ENCODE results near the gene ACOT7.

Gene ACOT7

GRCh38 chr1:6295910-6296309 lies 97.7 kb downstream of the ACOT7 start:
- DNase-seq, result no peak
- Histone ChIP-seq H3K9me2 (replicated peaks; ENCODE audit: insufficient read depth, low read length) (no peaks in the 10 kb centered on the region), H3K4me3 (ENCODE audit: low read length) (no peak overlapping the region), H2AFZ (ENCODE audit: low read length) (no peak overlapping the region), H3K9me3 (replicated peaks; ENCODE audit: insufficient read depth, low read length) (no peaks in the 10 kb centered on the region), H3K27ac (ENCODE audit: low read length) (no peak overlapping the region), H3K79me2 (ENCODE audit: low read length) (no peaks in the 10 kb centered on the region), H3K9ac (ENCODE audit: low read length) (no peak overlapping the region), H3F3A (ENCODE audit: insufficient read depth, low read length) (no peaks in the 10 kb centered on the region), H3K4me1 (ENCODE audit: low read length) (no peaks in the 10 kb centered on the region), H3K4me2 (ENCODE audit: low read depth, low read length) (no peak overlapping the region), H3K27me3 (replicated peaks; ENCODE audit: insufficient read depth, low read length) (no peaks in the 10 kb centered on the region), H3K36me3 (replicated peaks; ENCODE audit: insufficient read depth, low read length) (no peaks in the 10 kb centered on the region), H4K20me1 (ENCODE audit: insufficient read depth, low read length) (no peaks in the 10 kb centered on the region)
- TF ChIP-seq EZH2phosphoT487 (IDR thresholded peaks at IDR 0.05; ENCODE audit: low read length) (no peak), EZH2 (optimal IDR thresholded peaks at IDR 0.05; ENCODE audit: low read depth, low read length) (no peak)
- TF ChIP-seq, protein P1, sequence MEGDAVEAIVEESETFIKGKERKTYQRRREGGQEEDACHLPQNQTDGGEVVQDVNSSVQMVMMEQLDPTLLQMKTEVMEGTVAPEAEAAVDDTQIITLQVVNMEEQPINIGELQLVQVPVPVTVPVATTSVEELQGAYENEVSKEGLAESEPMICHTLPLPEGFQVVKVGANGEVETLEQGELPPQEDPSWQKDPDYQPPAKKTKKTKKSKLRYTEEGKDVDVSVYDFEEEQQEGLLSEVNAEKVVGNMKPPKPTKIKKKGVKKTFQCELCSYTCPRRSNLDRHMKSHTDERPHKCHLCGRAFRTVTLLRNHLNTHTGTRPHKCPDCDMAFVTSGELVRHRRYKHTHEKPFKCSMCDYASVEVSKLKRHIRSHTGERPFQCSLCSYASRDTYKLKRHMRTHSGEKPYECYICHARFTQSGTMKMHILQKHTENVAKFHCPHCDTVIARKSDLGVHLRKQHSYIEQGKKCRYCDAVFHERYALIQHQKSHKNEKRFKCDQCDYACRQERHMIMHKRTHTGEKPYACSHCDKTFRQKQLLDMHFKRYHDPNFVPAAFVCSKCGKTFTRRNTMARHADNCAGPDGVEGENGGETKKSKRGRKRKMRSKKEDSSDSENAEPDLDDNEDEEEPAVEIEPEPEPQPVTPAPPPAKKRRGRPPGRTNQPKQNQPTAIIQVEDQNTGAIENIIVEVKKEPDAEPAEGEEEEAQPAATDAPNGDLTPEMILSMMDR (IDR thresholded peaks at IDR 0.05; ENCODE audit: low read length), result no peak

DNA sequence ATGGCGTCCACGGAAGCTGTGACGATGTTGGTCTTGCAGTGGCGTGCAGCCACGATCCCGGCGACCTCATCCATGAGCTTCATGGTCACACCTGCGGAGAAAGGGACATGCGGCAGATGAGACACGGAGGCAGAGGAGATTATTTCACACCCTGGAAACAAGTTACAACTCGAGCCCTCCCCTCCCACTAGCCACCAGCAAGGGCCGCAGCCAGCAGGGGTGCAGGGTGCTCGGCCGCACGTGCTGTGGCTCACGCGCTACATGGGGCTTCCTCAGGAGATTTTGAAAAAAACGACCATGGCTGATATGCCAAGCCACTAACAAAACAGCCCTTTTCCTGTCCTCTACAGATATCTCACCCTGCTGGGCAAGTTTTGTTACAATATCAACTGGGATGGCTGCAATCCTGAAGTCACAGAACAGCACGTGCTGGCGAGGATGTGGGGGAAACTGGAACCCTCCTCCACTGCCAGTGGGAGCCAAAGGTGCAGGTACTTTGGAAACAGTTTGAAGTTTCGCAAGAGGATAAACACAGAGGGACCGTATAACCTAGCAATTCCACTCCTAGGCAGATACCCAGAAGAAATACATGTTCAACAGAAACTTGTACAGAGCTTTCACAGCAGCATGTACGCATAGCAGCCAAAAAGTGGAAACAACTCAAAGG lies 98.5 kb downstream of the ACOT7 start:
- Histone ChIP-seq H3K79me2 (ENCODE audit: low read length) (no peaks in the 10 kb centered on the region), H3K36me3 (replicated peaks; ENCODE audit: insufficient read depth, low read length) (no peaks in the 10 kb centered on the region), H3K4me2 (ENCODE audit: low read depth, low read length) (no peak overlapping the region), H3K9me2 (replicated peaks; ENCODE audit: insufficient read depth, low read length) (no peaks in the 10 kb centered on the region), H3K27ac (ENCODE audit: low read length) (no peak overlapping the region), H3K27me3 (replicated peaks; ENCODE audit: insufficient read depth, low read length) (no peaks in the 10 kb centered on the region), H4K20me1 (ENCODE audit: insufficient read depth, low read length) (no peaks in the 10 kb centered on the region), H3F3A (ENCODE audit: insufficient read depth, low read length) (no peaks in the 10 kb centered on the region), H2AFZ (ENCODE audit: low read length) (no peak overlapping the region), H3K9me3 (replicated peaks; ENCODE audit: insufficient read depth, low read length) (no peaks in the 10 kb centered on the region), H3K9ac (ENCODE audit: low read length) (no peak overlapping the region), H3K4me3 (ENCODE audit: low read length) (no peak overlapping the region), H3K4me1 (ENCODE audit: low read length) (no peaks in the 10 kb centered on the region)
- DNase-seq, result no peak
- TF ChIP-seq, protein P1 (IDR thresholded peaks at IDR 0.05; ENCODE audit: low read length), result no peak
- TF ChIP-seq EZH2 (optimal IDR thresholded peaks at IDR 0.05; ENCODE audit: low read depth, low read length), result no peak
- no peak for TF ChIP-seq EZH2phosphoT487 (IDR thresholded peaks at IDR 0.05; ENCODE audit: low read length)

- H3K4me2 ChIP-seq (ENCODE audit: low read depth, low read length), result no peak overlapping the region
- DNase-seq, result no peak
- TF ChIP-seq EZH2phosphoT487 (IDR thresholded peaks at IDR 0.05; ENCODE audit: low read length), result no peak
- TF ChIP-seq, protein P1 (IDR thresholded peaks at IDR 0.05; ENCODE audit: low read length), result no peak
- TF ChIP-seq EZH2 (optimal IDR thresholded peaks at IDR 0.05; ENCODE audit: low read depth, low read length), result no peak
- H3K36me3 ChIP-seq (replicated peaks; ENCODE audit: insufficient read depth, low read length), result no peaks in the 10 kb centered on the region
- H3K9me2 ChIP-seq (replicated peaks; ENCODE audit: insufficient read depth, low read length), result no peaks in the 10 kb centered on the region
- no peaks in the 10 kb centered on the region for H3K4me1 ChIP-seq (ENCODE audit: low read length)
- no peaks in the 10 kb centered on the region for H3K79me2 ChIP-seq (ENCODE audit: low read length)
- H3K9ac ChIP-seq (ENCODE audit: low read length), result no peak overlapping the region
- no peak overlapping the region for H2AFZ ChIP-seq (ENCODE audit: low read length)
- no peak overlapping the region for H3K27ac ChIP-seq (ENCODE audit: low read length)
- no peak overlapping the region for H3K4me3 ChIP-seq (ENCODE audit: low read length)
- no peaks in the 10 kb centered on the region for H3K27me3 ChIP-seq (replicated peaks; ENCODE audit: insufficient read depth, low read length)
- H4K20me1 ChIP-seq (ENCODE audit: insufficient read depth, low read length), result no peaks in the 10 kb centered on the region
- H3K9me3 ChIP-seq (replicated peaks; ENCODE audit: insufficient read depth, low read length), result no peaks in the 10 kb centered on the region
- no peaks in the 10 kb centered on the region for H3F3A ChIP-seq (ENCODE audit: insufficient read depth, low read length)
Observed at GRCh38 chr1:6294080-6294889, 99.3 kb downstream of the ACOT7 start.
